ENCODE measurements around the gene DOCK6. TPM values are rescaled to one million over a fixed set of nuclear protein-coding genes. Genes with fewer than 3 reads are reported as not detected.

The DOCK6 gene, protein sequence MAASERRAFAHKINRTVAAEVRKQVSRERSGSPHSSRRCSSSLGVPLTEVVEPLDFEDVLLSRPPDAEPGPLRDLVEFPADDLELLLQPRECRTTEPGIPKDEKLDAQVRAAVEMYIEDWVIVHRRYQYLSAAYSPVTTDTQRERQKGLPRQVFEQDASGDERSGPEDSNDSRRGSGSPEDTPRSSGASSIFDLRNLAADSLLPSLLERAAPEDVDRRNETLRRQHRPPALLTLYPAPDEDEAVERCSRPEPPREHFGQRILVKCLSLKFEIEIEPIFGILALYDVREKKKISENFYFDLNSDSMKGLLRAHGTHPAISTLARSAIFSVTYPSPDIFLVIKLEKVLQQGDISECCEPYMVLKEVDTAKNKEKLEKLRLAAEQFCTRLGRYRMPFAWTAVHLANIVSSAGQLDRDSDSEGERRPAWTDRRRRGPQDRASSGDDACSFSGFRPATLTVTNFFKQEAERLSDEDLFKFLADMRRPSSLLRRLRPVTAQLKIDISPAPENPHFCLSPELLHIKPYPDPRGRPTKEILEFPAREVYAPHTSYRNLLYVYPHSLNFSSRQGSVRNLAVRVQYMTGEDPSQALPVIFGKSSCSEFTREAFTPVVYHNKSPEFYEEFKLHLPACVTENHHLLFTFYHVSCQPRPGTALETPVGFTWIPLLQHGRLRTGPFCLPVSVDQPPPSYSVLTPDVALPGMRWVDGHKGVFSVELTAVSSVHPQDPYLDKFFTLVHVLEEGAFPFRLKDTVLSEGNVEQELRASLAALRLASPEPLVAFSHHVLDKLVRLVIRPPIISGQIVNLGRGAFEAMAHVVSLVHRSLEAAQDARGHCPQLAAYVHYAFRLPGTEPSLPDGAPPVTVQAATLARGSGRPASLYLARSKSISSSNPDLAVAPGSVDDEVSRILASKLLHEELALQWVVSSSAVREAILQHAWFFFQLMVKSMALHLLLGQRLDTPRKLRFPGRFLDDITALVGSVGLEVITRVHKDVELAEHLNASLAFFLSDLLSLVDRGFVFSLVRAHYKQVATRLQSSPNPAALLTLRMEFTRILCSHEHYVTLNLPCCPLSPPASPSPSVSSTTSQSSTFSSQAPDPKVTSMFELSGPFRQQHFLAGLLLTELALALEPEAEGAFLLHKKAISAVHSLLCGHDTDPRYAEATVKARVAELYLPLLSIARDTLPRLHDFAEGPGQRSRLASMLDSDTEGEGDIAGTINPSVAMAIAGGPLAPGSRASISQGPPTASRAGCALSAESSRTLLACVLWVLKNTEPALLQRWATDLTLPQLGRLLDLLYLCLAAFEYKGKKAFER (N-terminal part only)
- 73.3 and 155 TPM in 2 replicates for total RNA-seq

DNA sequence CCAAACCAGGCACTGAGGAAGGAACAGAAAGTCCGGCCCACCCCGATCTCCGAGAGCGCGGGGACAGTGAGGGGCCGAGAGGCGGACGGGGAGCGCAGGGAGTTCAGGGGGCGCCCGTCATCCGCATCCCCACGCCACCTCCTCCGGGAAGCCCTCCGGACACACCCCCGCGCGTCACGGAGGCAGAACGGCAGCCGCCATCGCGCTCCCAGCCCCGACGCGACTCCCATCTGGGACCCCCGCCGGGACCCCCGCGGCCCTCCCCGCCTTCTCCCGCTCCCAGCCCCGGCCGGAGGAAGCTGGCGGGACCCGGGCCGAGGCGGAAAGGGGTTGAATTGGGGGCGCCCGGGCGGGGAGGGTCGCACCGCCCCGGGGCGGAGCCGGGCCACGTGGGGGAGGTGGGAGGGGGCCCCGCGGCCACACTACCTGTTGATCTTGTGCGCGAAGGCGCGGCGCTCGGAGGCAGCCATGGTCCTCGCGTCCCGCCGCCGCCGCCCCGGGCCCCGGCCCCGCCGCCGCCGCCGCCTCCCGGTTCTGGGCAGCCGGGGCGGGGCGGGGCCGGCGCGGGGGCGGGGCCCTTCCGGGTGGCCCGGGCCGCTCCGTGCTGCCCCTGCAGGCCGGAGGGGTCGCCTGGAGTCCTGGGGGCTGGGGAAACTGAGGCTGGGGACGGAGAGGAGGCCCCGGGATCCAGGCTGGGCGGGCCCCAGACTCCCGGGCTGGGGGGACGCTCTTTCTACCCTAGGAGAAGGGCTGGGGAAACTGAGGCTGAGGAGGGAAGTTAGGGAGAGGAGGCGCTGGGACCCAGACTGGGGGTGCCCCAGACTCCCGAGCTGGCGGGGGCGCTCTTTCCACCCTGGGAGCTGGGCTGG lies at the start of gene DOCK6:
DOCK6 (minus strand) TSS at position 554 of the 869 bp plus-strand sequence; CDS start at position 470, 84 bp downstream.

DNA sequence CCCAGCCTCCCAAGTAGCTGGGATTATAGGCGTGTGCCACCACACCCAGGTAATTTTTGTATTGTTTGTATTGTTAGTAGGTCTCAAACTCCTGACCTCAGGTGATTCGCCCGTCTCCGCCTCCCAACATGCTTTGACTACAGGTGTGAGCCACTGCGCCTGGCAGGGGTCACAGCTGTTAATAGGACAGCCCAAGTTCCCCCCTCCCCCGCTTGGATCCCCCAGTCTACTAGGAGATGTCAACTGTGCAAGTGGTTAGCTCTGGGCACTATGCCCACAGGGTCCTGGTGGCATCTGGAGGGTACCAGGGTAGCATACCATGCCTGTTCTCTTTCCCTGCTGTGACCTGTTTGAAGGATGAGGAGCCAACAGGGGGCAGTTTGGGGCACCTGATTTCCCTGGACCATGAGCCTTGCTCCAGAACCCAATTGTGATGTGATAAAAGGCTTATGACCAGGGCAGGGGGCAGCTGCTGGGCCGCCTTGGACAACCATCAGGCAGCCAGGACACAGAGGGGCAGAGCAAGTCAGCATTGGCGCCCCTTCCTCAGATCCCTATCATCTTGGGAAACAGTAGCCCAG lies 33.4 kb upstream of the DOCK6 start, which contains the start of gene TSPAN16:
TSPAN16 (plus strand) TSS at position 496 of the 581 bp plus-strand sequence. CDS start 138 bp downstream, outside the sequence.

DNA sequence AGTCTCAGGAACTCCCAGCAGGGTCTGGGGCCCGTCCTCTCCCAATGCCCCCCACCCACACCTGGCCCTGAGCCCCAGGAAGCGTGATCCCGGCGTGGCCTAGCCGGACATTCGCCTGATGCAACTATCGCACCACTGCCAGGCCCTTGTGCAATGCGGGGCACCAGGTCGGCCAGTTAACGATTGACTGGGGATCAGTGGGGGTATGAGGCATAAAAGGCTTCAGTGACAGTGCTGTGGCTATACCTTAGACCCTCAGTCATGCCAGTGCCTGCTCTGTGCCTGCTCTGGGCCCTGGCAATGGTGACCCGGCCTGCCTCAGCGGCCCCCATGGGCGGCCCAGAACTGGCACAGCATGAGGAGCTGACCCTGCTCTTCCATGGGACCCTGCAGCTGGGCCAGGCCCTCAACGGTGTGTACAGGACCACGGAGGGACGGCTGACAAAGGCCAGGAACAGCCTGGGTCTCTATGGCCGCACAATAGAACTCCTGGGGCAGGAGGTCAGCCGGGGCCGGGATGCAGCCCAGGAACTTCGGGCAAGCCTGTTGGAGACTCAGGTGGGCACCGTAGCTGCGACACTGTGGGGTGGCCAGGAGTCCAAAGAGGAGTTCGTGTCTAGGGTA lies 22.8 kb downstream of the DOCK6 start, which contains the start of gene ANGPTL8:
ANGPTL8 (plus strand) TSS at position 243 of the 624 bp plus-strand sequence; CDS start at position 262, 19 bp downstream.

DNA sequence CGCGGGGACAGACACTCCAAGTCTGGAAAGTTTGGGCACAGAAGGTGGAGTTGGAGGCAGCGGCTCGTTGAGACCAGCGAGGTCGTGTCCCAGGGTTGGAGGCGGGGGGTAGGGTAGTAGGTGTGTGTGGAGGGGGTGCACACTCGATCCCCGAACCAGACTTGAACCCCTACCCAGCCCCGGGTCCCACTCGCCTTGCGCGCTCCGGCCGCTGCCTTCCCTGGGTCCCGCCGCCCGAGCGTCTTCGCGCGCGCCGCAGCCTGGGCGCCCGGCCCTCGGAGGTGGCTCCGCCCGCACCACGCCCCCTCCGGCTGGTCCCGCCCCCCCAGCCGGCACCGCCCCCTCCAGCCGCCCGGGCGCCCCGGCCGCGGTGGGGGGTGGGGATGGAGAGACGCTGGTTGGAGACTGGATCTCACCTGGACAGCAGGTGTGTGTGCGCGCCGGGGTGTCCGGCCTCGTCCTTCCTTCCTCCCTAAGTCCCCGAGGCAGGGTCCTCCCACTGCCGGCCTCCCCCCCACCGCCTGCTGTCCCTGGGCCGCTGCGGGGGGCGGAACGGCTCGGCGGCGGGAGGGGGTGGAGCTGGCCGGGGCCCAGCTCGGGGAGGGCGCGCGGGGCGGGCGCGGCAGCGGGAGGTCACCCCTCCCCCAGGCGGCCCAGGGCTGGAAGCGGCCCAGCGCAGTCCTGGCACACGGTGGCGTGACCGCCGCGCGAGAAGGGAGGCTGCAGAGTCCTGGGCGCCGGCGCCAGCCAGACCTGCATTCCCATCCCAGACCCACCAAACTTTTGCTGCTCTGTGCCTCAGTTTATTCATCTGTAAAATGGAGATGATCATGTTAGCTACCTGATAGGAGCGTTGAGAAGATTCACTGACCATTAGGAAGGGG lies 64.8 kb downstream of the DOCK6 start, which contains the start of gene KANK2:
KANK2 (minus strand) TSS at position 255 of the 884 bp plus-strand sequence. CDS start 3,034 bp downstream, outside the sequence.

DNA sequence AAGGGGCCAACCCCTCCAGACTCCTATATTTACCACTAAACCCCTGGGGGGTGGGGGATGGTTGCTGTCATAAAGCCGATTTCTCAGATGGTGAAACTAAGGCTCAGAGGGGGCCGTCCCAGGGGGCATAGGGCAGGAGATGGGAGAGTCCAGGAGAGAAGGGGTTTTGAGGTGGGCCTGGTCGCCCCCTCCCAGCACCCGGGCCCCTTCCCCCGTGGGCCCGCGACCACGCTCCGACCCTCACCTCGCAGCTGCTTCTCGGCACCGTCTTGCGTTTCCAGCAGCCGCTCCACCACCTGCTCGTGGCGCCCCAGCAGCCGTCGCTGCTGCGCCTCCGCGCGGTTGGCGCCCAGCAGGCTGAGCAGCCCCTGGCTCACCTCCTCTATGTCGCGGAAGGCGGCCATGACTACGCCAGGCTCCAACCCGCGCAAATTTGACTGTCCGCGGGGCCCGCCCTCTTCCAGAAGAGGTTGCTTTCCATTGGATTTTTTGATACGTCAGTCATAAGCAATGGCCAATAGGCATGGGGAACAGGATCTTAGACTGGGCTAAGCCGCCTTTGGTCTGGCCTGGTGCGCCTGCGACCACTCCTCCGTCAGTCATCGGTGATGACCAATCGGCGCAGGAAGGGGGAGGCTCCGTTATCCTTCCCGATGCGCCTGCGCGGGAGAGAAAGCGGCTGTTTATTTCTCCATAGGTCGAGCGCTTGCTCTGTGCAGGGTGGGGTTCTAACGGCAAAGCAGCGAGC lies 106.8 kb downstream of the DOCK6 start, which contains the start of gene SPC24:
SPC24 (minus strand) TSS at position 410 of the 748 bp plus-strand sequence; CDS start at position 404, 6 bp downstream.

Other genes starting within 250 kb of the DOCK6 start
- gene LDLR, start 173.1 kb downstream of the DOCK6 start, total RNA-seq, result 88.3 and 108 TPM in 2 replicates
- gene SPC24, start 106.7 kb downstream of the DOCK6 start, total RNA-seq, result 45.8 and 63.1 TPM in 2 replicates
- 28.7 and 125 TPM in 2 replicates for gene KANK2, start 65.0 kb downstream of the DOCK6 start, total RNA-seq
- not detected in 2 replicates for gene ANGPTL8, start 22.9 kb downstream of the DOCK6 start, total RNA-seq
- gene TSPAN16, start 33.6 kb upstream of the DOCK6 start, total RNA-seq, result not detected in 2 replicates
- gene RAB3D, start 77.1 kb upstream of the DOCK6 start, total RNA-seq, result 37.6 and 82.1 TPM in 2 replicates
- 64.3 and 79.8 TPM in 2 replicates for gene TMEM205, start 83.7 kb upstream of the DOCK6 start, total RNA-seq
- 6.6 and 9.6 TPM in 2 replicates for gene CCDC159, start 84.0 kb upstream of the DOCK6 start, total RNA-seq
- gene PLPPR2, start 92.9 kb upstream of the DOCK6 start, total RNA-seq, result 3.4 and 10.8 TPM in 2 replicates
- 0.57 and 1.1 TPM in 2 replicates for gene SWSAP1, start 112.1 kb upstream of the DOCK6 start, total RNA-seq
- gene EPOR, start 121.8 kb upstream of the DOCK6 start, total RNA-seq, result 5.7 and 5.8 TPM in 2 replicates
- gene RGL3, start 156.8 kb upstream of the DOCK6 start, total RNA-seq, result 0.16 and 2.9 TPM in 2 replicates
- gene ODAD3, start 172.6 kb upstream of the DOCK6 start, total RNA-seq, result under 0.01 and 0.13 TPM in 2 replicates
- 102 and 189 TPM in 2 replicates for gene PRKCSH, start 173.1 kb upstream of the DOCK6 start, total RNA-seq
- not detected in 2 replicates for gene ELAVL3, start 218.5 kb upstream of the DOCK6 start, total RNA-seq
- 3.6 and 5.8 TPM in 2 replicates for gene ZNF653, start 243.3 kb upstream of the DOCK6 start, total RNA-seq

Data from bladder microvascular endothelial cell (primary cell).